B cell (primary cell): Measurements from ENCODE around the gene TIAM1.

ENCODE experiments used
- EZH2 ChIP-seq: IDR thresholded peaks from 2 replicates; pipeline ENCODE4 v1.6.1; 2012; ENCODE audit warnings: borderline replicate concordance, low read depth, mild to moderate bottlenecking, moderate library complexity, low read length; ENCODE audit not compliant: insufficient read depth, poor library complexity, severe bottlenecking
- TF ChIP-seq, protein P1 (sequence below): fragments of 200-600 bp; IDR thresholded peaks from one replicate; pipeline ENCODE4 v1.8.0; 2022; ENCODE audit warnings: antibody characterized with exemption, mild to moderate bottlenecking

DNA sequence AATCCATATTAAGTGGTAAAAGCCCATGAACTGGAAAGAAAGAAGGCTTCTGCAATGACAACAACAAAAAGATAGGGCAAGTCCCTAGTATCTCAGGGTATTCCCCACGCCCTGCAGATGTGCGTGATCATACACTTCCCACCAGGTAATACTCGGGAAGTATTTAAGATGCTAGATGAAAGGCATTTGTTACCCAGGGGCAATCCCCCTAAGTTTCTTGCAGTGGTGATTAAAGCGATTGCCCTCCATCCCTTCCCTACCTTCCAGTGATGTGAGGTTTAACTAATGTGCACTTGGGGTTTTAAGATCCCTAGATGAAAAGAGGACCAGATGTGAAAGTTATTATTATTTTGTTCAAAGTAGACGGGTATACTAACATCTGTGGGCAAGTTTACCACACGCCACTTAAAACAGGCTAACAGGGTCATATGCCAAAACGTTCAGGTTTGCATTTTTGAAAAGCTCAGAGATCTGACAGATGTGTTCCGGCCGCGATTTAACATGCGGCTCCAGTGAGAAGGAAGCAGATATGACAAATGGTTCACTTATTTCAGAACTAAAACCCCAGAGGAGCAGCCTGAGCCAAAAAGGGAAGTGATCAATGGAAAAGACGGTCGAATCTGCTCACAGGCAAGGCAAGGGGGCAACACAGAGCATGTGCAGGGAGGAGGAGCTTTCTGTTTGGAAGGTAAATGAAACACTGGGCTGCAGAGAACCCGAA is 17.4 kb downstream of the TIAM1 start:
- TF ChIP-seq, protein P1, sequence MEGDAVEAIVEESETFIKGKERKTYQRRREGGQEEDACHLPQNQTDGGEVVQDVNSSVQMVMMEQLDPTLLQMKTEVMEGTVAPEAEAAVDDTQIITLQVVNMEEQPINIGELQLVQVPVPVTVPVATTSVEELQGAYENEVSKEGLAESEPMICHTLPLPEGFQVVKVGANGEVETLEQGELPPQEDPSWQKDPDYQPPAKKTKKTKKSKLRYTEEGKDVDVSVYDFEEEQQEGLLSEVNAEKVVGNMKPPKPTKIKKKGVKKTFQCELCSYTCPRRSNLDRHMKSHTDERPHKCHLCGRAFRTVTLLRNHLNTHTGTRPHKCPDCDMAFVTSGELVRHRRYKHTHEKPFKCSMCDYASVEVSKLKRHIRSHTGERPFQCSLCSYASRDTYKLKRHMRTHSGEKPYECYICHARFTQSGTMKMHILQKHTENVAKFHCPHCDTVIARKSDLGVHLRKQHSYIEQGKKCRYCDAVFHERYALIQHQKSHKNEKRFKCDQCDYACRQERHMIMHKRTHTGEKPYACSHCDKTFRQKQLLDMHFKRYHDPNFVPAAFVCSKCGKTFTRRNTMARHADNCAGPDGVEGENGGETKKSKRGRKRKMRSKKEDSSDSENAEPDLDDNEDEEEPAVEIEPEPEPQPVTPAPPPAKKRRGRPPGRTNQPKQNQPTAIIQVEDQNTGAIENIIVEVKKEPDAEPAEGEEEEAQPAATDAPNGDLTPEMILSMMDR = no peak
- no peak for TF ChIP-seq EZH2
